Dendritic cell treated with granulocyte-macrophage colony-stimulating factor and Interleukin-4, amounts not matched to agents 40 ng/mL and 50 ng/mL, for 4 days (primary cell): Measurements from ENCODE around the gene SIGLEC1.

Experiments
- H3K27ac Mint-ChIP-seq: one replicate; pipeline ENCODE4 v1.8.0; 2022; ENCODE audit warnings: mild to moderate bottlenecking, mixed read lengths
- H3K27me3 Mint-ChIP-seq: one replicate; pipeline ENCODE4 v1.8.0; 2022; ENCODE audit warnings: mild to moderate bottlenecking, mixed read lengths
- H3K36me3 Mint-ChIP-seq: one replicate; pipeline ENCODE4 v1.8.0; 2022; ENCODE audit warnings: low read depth, mixed read lengths
- H3K4me1 Mint-ChIP-seq: one replicate; pipeline ENCODE4 v1.8.0; 2022; ENCODE audit warnings: low read depth, mixed read lengths
- H3K4me3 Mint-ChIP-seq: one replicate; pipeline ENCODE4 v1.8.0; 2022; ENCODE audit warnings: mild to moderate bottlenecking, moderate library complexity, mixed read lengths
- H3K9me3 Mint-ChIP-seq: one replicate; pipeline ENCODE4 v1.8.0; 2022; ENCODE audit warnings: mixed read lengths
- intact Hi-C: fragments of 100-400 bp; cut with micrococcal nuclease; formaldehyde crosslinking; loops from one replicate; pipeline ENCODE4 v1.15.0; 2022

SIGLEC1 gene

GRCh38 chr20:3679749-3680700 lies 32.4 kb downstream of the SIGLEC1 start:
- H3K27me3 Mint-ChIP-seq = peaks cover 88% of the 10 kb centered on the region

GRCh38 chr20:3678856-3679720 lies 33.3 kb downstream of the SIGLEC1 start:
- Mint-ChIP-seq H3K27me3 (peaks cover 89% of the 10 kb centered on the region), H3K36me3 (no peaks in the 10 kb centered on the region), H3K9me3 (no peaks in the 10 kb centered on the region), H3K4me3 (no peak overlapping the region), H3K4me1 (peaks cover 14% of the 10 kb centered on the region), H3K27ac (peak overlapping the region; percentile 0)
- intact Hi-C loops = no loop called here

More at GRCh38 chr20:3679749-3680700, 32.4 kb downstream of the SIGLEC1 start:
- Mint-ChIP-seq H3K9me3 (no peaks in the 10 kb centered on the region), H3K4me3 (no peak overlapping the region), H3K36me3 (no peaks in the 10 kb centered on the region), H3K27ac (peak overlapping the region; percentile 0), H3K4me1 (peaks cover 14% of the 10 kb centered on the region)
- intact Hi-C loops = no loop called here

- intact Hi-C loops = no loop called here
- peaks cover 86% of the 10 kb centered on the region for H3K27me3 Mint-ChIP-seq
Measured at GRCh38 chr20:3678198-3678597, 34.2 kb downstream of the SIGLEC1 start.

DNA sequence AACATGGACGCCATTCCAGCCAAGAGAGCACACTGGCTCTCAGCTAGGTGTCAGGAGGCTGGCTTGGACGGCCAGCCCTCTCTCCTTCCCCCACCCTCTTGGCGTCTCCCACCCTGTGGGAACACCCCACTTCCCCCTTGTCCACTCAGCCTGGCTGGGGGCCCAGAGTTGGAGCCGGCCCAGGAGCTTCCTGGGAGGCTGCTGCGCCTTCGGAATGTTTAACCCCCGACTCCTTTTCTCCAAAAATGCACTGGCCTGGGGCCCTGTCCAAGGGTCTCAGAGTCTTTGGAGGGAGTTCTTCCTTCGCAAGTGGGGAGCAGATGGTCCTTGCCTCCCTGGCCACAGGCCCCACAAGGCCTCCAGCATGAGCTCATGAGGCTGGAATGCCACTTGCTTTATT lies 34.7 kb downstream of the SIGLEC1 start:
- intact Hi-C loops = loop anchor here (2.0 kb wide), 2 partner anchors 71 to 103 kb away; partner anchors contain the start of gene SPEF1
- peaks cover 86% of the 10 kb centered on the region for H3K27me3 Mint-ChIP-seq
- H3K4me1 Mint-ChIP-seq = peaks cover 14% of the 10 kb centered on the region
- no peak overlapping the region for H3K4me3 Mint-ChIP-seq
- H3K9me3 Mint-ChIP-seq = no peaks in the 10 kb centered on the region
- H3K27ac Mint-ChIP-seq = no peak overlapping the region
- no peaks in the 10 kb centered on the region for H3K36me3 Mint-ChIP-seq

More at GRCh38 chr20:3678198-3678597, 34.2 kb downstream of the SIGLEC1 start:
- Mint-ChIP-seq H3K4me1 (peaks cover 14% of the 10 kb centered on the region), H3K27ac (no peak overlapping the region), H3K36me3 (no peaks in the 10 kb centered on the region), H3K4me3 (no peak overlapping the region), H3K9me3 (no peaks in the 10 kb centered on the region)

GRCh38 chr20:3674995-3675900 lies 37.2 kb downstream of the SIGLEC1 start:
- H3K9me3 Mint-ChIP-seq = no peaks in the 10 kb centered on the region
- H3K4me3 Mint-ChIP-seq = no peak overlapping the region
- intact Hi-C loops = no loop called here
- no peaks in the 10 kb centered on the region for H3K36me3 Mint-ChIP-seq
- H3K4me1 Mint-ChIP-seq = peaks cover 14% of the 10 kb centered on the region
- H3K27me3 Mint-ChIP-seq = peaks cover 86% of the 10 kb centered on the region
- H3K27ac Mint-ChIP-seq = no peak overlapping the region

- intact Hi-C loops = no loop called here
- H3K27ac Mint-ChIP-seq = no peak overlapping the region
- peaks cover 14% of the 10 kb centered on the region for H3K4me1 Mint-ChIP-seq
- no peak overlapping the region for H3K4me3 Mint-ChIP-seq
- no peaks in the 10 kb centered on the region for H3K9me3 Mint-ChIP-seq
- peaks cover 86% of the 10 kb centered on the region for H3K27me3 Mint-ChIP-seq
- no peaks in the 10 kb centered on the region for H3K36me3 Mint-ChIP-seq
Measured at GRCh38 chr20:3674447-3674846, 38.0 kb downstream of the SIGLEC1 start.

- intact Hi-C loops = no loop called here
- no peak overlapping the region for H3K27ac Mint-ChIP-seq
- peaks cover 14% of the 10 kb centered on the region for H3K4me1 Mint-ChIP-seq
- H3K4me3 Mint-ChIP-seq = peak overlapping the region; percentile 36
- no peaks in the 10 kb centered on the region for H3K36me3 Mint-ChIP-seq
- no peaks in the 10 kb centered on the region for H3K9me3 Mint-ChIP-seq
- H3K27me3 Mint-ChIP-seq = peaks cover 85% of the 10 kb centered on the region
Measured at GRCh38 chr20:3673221-3674070, 39.0 kb downstream of the SIGLEC1 start.

DNA sequence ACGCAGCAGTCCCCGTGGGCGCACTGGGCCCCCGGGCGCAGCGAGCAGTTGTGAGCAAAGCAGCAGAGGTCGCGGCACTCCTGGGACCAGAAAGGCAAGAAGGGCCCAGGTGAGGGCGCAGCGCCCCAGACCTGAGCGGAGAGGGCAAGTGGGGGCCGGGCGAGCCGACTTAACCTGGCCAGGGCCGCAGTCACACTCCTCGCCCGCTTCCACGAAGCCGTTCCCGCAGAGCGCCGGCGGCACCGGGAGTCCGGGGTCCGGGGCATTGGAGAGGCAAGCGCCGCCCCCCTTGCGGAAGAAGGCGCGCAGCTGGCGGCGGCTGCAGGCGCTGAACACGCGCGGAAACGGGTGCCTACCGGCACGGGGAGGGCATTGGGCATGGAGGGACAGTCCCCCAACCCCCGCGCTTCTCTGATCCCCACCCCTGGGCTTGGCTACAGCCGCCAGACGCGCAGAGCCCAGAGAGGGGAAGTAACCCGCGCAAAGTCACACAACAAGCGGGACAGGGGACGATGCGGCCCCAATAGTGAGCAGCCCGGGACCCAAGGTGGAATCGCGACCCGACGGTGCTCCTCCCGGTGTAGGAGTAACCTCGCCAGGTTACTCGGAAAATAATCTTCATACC lies 39.7 kb downstream of the SIGLEC1 start:
- intact Hi-C loops = no loop called here
- peaks cover 79% of the 10 kb centered on the region for H3K27me3 Mint-ChIP-seq
- peak overlapping the region; percentile 36 for H3K4me3 Mint-ChIP-seq
- H3K27ac Mint-ChIP-seq = no peak overlapping the region
- H3K4me1 Mint-ChIP-seq = peaks cover 14% of the 10 kb centered on the region
- no peaks in the 10 kb centered on the region for H3K9me3 Mint-ChIP-seq
- H3K36me3 Mint-ChIP-seq = no peaks in the 10 kb centered on the region

- peak overlapping the region; percentile 36 for H3K4me3 Mint-ChIP-seq
Measured at GRCh38 chr20:3671986-3672546, 40.3 kb downstream of the SIGLEC1 start.

GRCh38 chr20:3670945-3671344 lies 41.5 kb downstream of the SIGLEC1 start:
- Mint-ChIP-seq H3K9me3 (no peaks in the 10 kb centered on the region), H3K27ac (no peak overlapping the region), H3K27me3 (peaks cover 68% of the 10 kb centered on the region), H3K36me3 (no peaks in the 10 kb centered on the region), H3K4me3 (no peak overlapping the region), H3K4me1 (peaks cover 13% of the 10 kb centered on the region)
- intact Hi-C loops = no loop called here

More at GRCh38 chr20:3671986-3672546, 40.3 kb downstream of the SIGLEC1 start:
- H3K27me3 Mint-ChIP-seq = peaks cover 78% of the 10 kb centered on the region
- H3K36me3 Mint-ChIP-seq = no peaks in the 10 kb centered on the region
- H3K27ac Mint-ChIP-seq = no peak overlapping the region
- no peaks in the 10 kb centered on the region for H3K9me3 Mint-ChIP-seq
- intact Hi-C loops = no loop called here
- H3K4me1 Mint-ChIP-seq = peaks cover 12% of the 10 kb centered on the region

- H3K9me3 Mint-ChIP-seq = no peaks in the 10 kb centered on the region
- H3K4me1 Mint-ChIP-seq = peaks cover 16% of the 10 kb centered on the region
- H3K27ac Mint-ChIP-seq = no peak overlapping the region
- H3K36me3 Mint-ChIP-seq = no peaks in the 10 kb centered on the region
- peaks cover 65% of the 10 kb centered on the region for H3K27me3 Mint-ChIP-seq
- intact Hi-C loops = no loop called here
- no peak overlapping the region for H3K4me3 Mint-ChIP-seq
Measured at GRCh38 chr20:3670511-3670910, 41.9 kb downstream of the SIGLEC1 start.
